ACC112 (cell line): ENCODE results near the gene EXOC1L.
A peak's percentile ranks its signal among the peaks of the same experiment; 100 is the strongest.

ENCODE experiments used
- H2AFZ ChIP-seq: fragments of 200-600 bp; sonication (generic); one replicate; pipeline ENCODE4 v1.6.0; 2017; ENCODE audit warnings: antibody characterized with exemption, low read length; ENCODE audit not compliant: unreplicated experiment
- H3K27ac ChIP-seq: fragments of 200-600 bp; sonication (generic); 2 replicates; pipeline ENCODE4 v1.5.1; 2014; ENCODE audit warnings: low read depth, mild to moderate bottlenecking, antibody characterized with exemption, low read length, moderate library complexity
- H3K27me3 ChIP-seq: fragments of 200-600 bp; sonication (generic); 2 replicates; pipeline ENCODE4 v1.6.1; 2014; ENCODE audit warnings: mild to moderate bottlenecking, antibody characterized with exemption, low read length, moderate library complexity, mixed read lengths; ENCODE audit not compliant: insufficient read depth
- H3K36me3 ChIP-seq: fragments of 200-600 bp; sonication (generic); 2 replicates; pipeline ENCODE4 v1.6.1; 2016; ENCODE audit warnings: mild to moderate bottlenecking, antibody characterized with exemption, low read length, moderate library complexity, mixed read lengths; ENCODE audit not compliant: insufficient read depth
- H3K4me1 ChIP-seq: fragments of 200-600 bp; sonication (generic); one replicate; pipeline ENCODE4 v1.6.1; 2016; ENCODE audit warnings: low read length, mixed read lengths; ENCODE audit not compliant: insufficient read depth, unreplicated experiment, control insufficient read depth
- H3K4me3 ChIP-seq: fragments of 200-600 bp; sonication (generic); 2 replicates; pipeline ENCODE4 v1.5.1; 2014; ENCODE audit warnings: mild to moderate bottlenecking, low read depth, low read length
- H3K79me2 ChIP-seq: fragments of 200-600 bp; sonication (generic); one replicate; pipeline ENCODE4 v1.6.0; 2016; ENCODE audit warnings: low read length; ENCODE audit not compliant: control insufficient read depth, unreplicated experiment, insufficient read depth

EXOC1L gene

DNA sequence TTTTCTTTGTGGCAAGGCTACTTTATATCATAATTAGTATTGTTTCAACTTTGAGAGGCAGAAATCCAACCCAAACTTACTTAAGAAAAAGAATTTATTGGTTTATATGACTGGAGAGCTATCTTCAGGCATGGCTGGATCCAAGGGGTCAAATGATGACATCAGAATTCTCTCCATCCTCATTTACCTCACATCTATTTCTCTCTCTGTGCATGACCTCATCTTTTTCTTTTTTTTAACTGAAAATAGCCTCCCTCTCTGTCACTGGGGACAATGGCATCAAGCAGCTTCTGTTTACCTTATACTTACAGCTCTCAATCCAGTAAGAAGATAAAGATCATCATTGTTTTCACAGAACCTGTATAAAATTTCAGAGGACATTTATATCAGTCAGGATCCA, 12.0 kb upstream of the EXOC1L start:
- no peak overlapping the region for H3K27ac ChIP-seq
- H3K36me3 ChIP-seq, result no peaks in the 10 kb centered on the region
- H3K27me3 ChIP-seq, result peaks cover 9% of the 10 kb centered on the region; the same call in 1 of the 2 replicates
- no peak overlapping the region for H3K4me3 ChIP-seq
- H2AFZ ChIP-seq, result no peak overlapping the region
- no peaks in the 10 kb centered on the region for H3K79me2 ChIP-seq
- H3K4me1 ChIP-seq, result no peaks in the 10 kb centered on the region

GRCh38 chr4:55808186-55808585, 11.4 kb upstream of the EXOC1L start:
- Histone ChIP-seq H3K27me3 (peaks cover 9% of the 10 kb centered on the region; the same call in 1 of the 2 replicates), H3K4me3 (no peak overlapping the region), H2AFZ (no peak overlapping the region), H3K36me3 (no peaks in the 10 kb centered on the region), H3K4me1 (no peaks in the 10 kb centered on the region), H3K79me2 (no peaks in the 10 kb centered on the region), H3K27ac (no peak overlapping the region)

GRCh38 chr4:55808632-55809031, 11.0 kb upstream of the EXOC1L start:
- no peak overlapping the region for H3K4me3 ChIP-seq
- H3K4me1 ChIP-seq, result no peaks in the 10 kb centered on the region
- no peak overlapping the region for H3K27ac ChIP-seq
- no peaks in the 10 kb centered on the region for H3K36me3 ChIP-seq
- no peak overlapping the region for H2AFZ ChIP-seq
- peaks cover 7% of the 10 kb centered on the region; the same call in 1 of the 2 replicates for H3K27me3 ChIP-seq
- no peaks in the 10 kb centered on the region for H3K79me2 ChIP-seq

DNA sequence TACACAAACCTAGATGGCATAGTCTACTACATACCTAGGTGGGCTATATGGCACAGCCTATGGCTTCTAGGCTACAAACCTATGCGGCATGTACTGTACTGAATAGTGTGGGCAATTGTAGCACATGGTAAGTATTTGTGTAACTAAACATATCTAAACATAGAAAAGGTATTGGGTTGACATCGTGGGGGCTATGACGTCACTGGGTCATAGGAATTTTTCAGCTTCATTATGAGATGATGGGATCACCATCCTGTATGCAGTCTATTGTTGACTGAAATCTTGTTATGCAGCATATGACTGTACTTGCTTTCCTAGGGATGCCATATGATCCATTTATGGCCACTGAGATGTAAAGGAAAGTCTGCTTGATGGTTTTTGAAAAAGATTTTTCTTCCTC, 1.9 kb upstream of the EXOC1L start:
- Histone ChIP-seq H3K4me3 (no peak overlapping the region), H3K4me1 (peaks cover 6% of the 10 kb centered on the region)

GRCh38 chr4:55820279-55820678, 689 bp downstream of the EXOC1L start:
- H2AFZ ChIP-seq, result peak overlapping the region; percentile 73
- no peaks in the 10 kb centered on the region for H3K36me3 ChIP-seq
- peaks cover 6% of the 10 kb centered on the region for H3K4me1 ChIP-seq
- no peaks in the 10 kb centered on the region for H3K79me2 ChIP-seq
- H3K27ac ChIP-seq, result no peak overlapping the region
- H3K4me3 ChIP-seq, result peak overlapping the region; percentile 75
- no peaks in the 10 kb centered on the region for H3K27me3 ChIP-seq

More for the DNA sequence above, 1.9 kb upstream of the EXOC1L start:
- Histone ChIP-seq H3K36me3 (no peaks in the 10 kb centered on the region), H3K79me2 (no peaks in the 10 kb centered on the region), H3K27ac (no peak overlapping the region), H3K27me3 (no peaks in the 10 kb centered on the region), H2AFZ (no peak overlapping the region)

GRCh38 chr4:55822329-55822728, 2.7 kb downstream of the EXOC1L start:
- Histone ChIP-seq H3K27ac (no peak overlapping the region), H3K79me2 (no peaks in the 10 kb centered on the region), H2AFZ (no peak overlapping the region), H3K4me1 (peaks cover 6% of the 10 kb centered on the region), H3K36me3 (no peaks in the 10 kb centered on the region), H3K4me3 (no peak overlapping the region), H3K27me3 (peaks cover 8% of the 10 kb centered on the region; the same call in 1 of the 2 replicates)

GRCh38 chr4:55824865-55825264, 5.3 kb downstream of the EXOC1L start:
- peaks cover 20% of the 10 kb centered on the region; the same call in 1 of the 2 replicates for H3K27me3 ChIP-seq
- no peaks in the 10 kb centered on the region for H3K79me2 ChIP-seq
- no peak overlapping the region for H3K4me3 ChIP-seq
- no peak overlapping the region for H3K27ac ChIP-seq
- peaks cover 6% of the 10 kb centered on the region for H3K4me1 ChIP-seq
- no peak overlapping the region for H2AFZ ChIP-seq
- no peaks in the 10 kb centered on the region for H3K36me3 ChIP-seq

DNA sequence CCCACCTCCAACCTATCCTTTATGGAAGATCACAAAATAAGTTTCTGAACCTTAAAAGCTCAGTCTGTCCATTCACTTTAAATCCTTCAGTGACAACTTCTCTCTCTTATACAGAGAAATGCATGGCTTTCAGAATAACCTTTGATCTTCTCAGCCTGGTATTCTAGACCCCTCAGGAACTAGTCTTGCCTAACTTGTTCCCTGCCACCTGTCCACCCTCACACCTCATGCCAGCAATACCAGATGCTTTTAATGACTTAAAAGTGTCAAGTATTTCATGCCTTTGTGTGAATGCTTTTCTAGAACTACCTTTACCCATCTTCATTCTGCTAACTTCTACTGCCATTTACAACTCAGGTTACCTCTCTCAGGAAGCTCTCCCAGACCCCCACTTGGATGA, 7.4 kb downstream of the EXOC1L start:
- Histone ChIP-seq H3K36me3 (no peaks in the 10 kb centered on the region), H3K4me3 (no peak overlapping the region), H2AFZ (no peak overlapping the region), H3K27me3 (peaks cover 31% of the 10 kb centered on the region; the same call in 1 of the 2 replicates), H3K27ac (no peak overlapping the region), H3K4me1 (no peaks in the 10 kb centered on the region), H3K79me2 (no peaks in the 10 kb centered on the region)

DNA sequence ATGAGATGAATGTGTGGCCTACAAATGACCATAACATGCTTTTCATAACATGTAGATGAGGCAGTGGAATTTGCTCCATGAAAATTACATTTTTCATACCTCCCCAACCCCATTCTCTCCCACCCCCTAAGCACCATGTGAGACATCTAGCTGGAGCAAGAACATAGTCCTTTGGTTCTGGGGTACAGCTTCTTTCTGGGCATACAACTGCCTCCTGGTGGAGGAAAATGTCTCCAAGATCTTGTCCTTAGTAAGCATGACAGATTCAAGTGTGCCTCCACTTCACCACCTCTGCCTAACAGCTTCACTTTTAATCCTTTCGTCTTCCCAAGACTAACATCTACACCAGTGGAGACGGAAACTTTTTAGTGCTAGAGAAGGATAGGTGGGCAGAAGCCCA, 8.0 kb downstream of the EXOC1L start:
- Histone ChIP-seq H3K27ac (no peak overlapping the region), H3K79me2 (no peaks in the 10 kb centered on the region), H2AFZ (no peak overlapping the region), H3K36me3 (no peaks in the 10 kb centered on the region), H3K4me3 (no peak overlapping the region), H3K27me3 (peaks cover 31% of the 10 kb centered on the region; the same call in 1 of the 2 replicates), H3K4me1 (no peaks in the 10 kb centered on the region)

DNA sequence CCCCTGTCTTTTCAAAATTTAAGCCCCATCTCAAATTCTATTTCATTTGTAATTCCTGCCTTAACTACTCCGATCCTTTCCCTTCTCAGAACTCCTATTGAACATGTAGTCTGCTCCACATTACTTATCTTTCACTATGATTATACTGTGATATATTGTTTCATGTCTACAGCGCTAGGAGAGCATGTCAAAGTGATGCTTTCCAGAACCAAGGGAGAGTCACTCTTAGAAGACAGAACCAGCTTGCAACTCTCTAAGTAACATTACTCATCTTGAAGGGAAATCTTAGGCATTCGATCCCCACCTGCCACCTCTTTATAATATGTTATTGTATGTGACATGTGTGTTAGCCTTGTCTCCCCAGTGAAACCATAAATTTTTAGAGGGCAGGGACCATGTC, 10.5 kb downstream of the EXOC1L start:
- Histone ChIP-seq H3K79me2 (no peaks in the 10 kb centered on the region), H3K36me3 (no peaks in the 10 kb centered on the region), H3K27ac (no peak overlapping the region), H3K27me3 (peaks cover 31% of the 10 kb centered on the region; the same call in 1 of the 2 replicates), H3K4me3 (no peak overlapping the region), H3K4me1 (no peaks in the 10 kb centered on the region), H2AFZ (no peak overlapping the region)

- Histone ChIP-seq H3K79me2 (no peaks in the 10 kb centered on the region), H3K4me1 (no peaks in the 10 kb centered on the region), H3K27me3 (peaks cover 31% of the 10 kb centered on the region; the same call in 1 of the 2 replicates), H3K36me3 (no peaks in the 10 kb centered on the region), H3K4me3 (no peak overlapping the region), H2AFZ (no peak overlapping the region), H3K27ac (no peak overlapping the region)
These were observed 11.1 kb downstream of the EXOC1L start for GRCh38 chr4:55830716-55831115.
